ENCODE measurements around the gene LENG1. TPM values are rescaled to one million over a fixed set of nuclear protein-coding genes. Genes with fewer than 3 reads are reported as not detected.

Gene LENG1
- total and polyA plus RNA-seq, 2 donors (not counting 3 experiments of a cell fraction or from before 2014, with no cell fraction given) = 3.0 to 5.0 TPM

GRCh38 chr19:54206831-54207177, 47.3 kb upstream of the LENG1 start:
- Histone ChIP-seq H3K4me3 (replicated peaks in 1 of 3; ENCODE audit: insufficient read depth in 1 of 3, low read depth in 1 of 3, low read length in 3 of 3) (no peak overlapping the region), H3K36me3 (ENCODE audit: control insufficient read depth in 2 of 2, extremely low read depth in 1 of 2, insufficient read depth in 2 of 2, low read length in 2 of 2) (peaks cover 39 to 53% of the 10 kb centered on the region in 2 experiments), H2AFZ (ENCODE audit: low read depth, low read length) (no peak overlapping the region), H3K27ac (ENCODE audit: insufficient read depth, low read depth, low read length) (no peak overlapping the region), H4K20me1 (replicated peaks; ENCODE audit: control insufficient read depth, extremely low read depth, insufficient read depth, low read length) (peaks cover under 1% of the 10 kb centered on the region), H3K9me3 (replicated peaks; ENCODE audit: control insufficient read depth, insufficient read depth, low read length) (no peaks in the 10 kb centered on the region), H3K79me2 (ENCODE audit: control insufficient read depth, insufficient read depth, low read length) (peaks cover 70% of the 10 kb centered on the region), H3K9ac (replicated peaks; ENCODE audit: extremely low read depth, insufficient read depth, low read length) (no peak overlapping the region), H3K9me1 (replicated peaks; ENCODE audit: control insufficient read depth, extremely low read depth, insufficient read depth, low read length) (no peaks in the 10 kb centered on the region), H3K4me2 (ENCODE audit: insufficient read depth, low read length) (no peak overlapping the region), H3K27me3 (ENCODE audit: control insufficient read depth in 2 of 2, insufficient read depth in 2 of 2, low read length in 2 of 2) (no peaks in the 10 kb centered on the region), H3K4me1 (ENCODE audit: control insufficient read depth, extremely low read depth, insufficient read depth, low read length) (peaks cover 54% of the 10 kb centered on the region)
- dilution Hi-C loops (cut with MboI; ENCODE audit: extremely low pct_ligation_motif_present, low sequenced_read_pairs) (no loop called here), intact Hi-C loops (cut with micrococcal nuclease) (no loop called here)
- DNase-seq (ENCODE audit: low read depth, low spot score) (no peak), FAIRE-seq (no peak)
- ChIA-PET CTCF (interaction anchor here (0.6 kb wide), 1 partner anchor 38 kb away, joined by 3 read pairs; no protein-coding TSS in a partner anchor), POLR2A (interaction anchor here (0.8 kb wide), 1 partner anchor 16 kb away, joined by 3 read pairs; the partner anchor contains the start of gene TSEN34)
- TF ChIP-seq MYC (IDR thresholded peaks at IDR 0.05; ENCODE audit: low read depth, low read length) (no peak), JUN (IDR thresholded peaks at IDR 0.05; ENCODE audit: borderline replicate concordance, insufficient read depth, insufficient read length, low read depth) (no peak), FOS (IDR thresholded peaks at IDR 0.05; ENCODE audit: borderline replicate concordance, insufficient read depth, low read length) (no peak), GATA2 (IDR thresholded peaks at IDR 0.05; ENCODE audit: insufficient read depth, insufficient read length, low read depth, low read length) (no peak), POLR2AphosphoS5 (IDR thresholded peaks at IDR 0.05; ENCODE audit: insufficient read depth, low read depth, low read length) (no peak), EZH2 (IDR thresholded peaks at IDR 0.05; ENCODE audit: borderline replicate concordance, low read depth, low read length, severe bottlenecking) (no peak), POLR2A (IDR thresholded peaks at IDR 0.05; ENCODE audit: low read depth, low read length) (no peak)
- TF ChIP-seq, protein P1, sequence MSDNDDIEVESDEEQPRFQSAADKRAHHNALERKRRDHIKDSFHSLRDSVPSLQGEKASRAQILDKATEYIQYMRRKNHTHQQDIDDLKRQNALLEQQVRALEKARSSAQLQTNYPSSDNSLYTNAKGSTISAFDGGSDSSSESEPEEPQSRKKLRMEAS (IDR thresholded peaks at IDR 0.05; ENCODE audit: insufficient read depth, insufficient read length) = no peak
- TF ChIP-seq, protein P2, sequence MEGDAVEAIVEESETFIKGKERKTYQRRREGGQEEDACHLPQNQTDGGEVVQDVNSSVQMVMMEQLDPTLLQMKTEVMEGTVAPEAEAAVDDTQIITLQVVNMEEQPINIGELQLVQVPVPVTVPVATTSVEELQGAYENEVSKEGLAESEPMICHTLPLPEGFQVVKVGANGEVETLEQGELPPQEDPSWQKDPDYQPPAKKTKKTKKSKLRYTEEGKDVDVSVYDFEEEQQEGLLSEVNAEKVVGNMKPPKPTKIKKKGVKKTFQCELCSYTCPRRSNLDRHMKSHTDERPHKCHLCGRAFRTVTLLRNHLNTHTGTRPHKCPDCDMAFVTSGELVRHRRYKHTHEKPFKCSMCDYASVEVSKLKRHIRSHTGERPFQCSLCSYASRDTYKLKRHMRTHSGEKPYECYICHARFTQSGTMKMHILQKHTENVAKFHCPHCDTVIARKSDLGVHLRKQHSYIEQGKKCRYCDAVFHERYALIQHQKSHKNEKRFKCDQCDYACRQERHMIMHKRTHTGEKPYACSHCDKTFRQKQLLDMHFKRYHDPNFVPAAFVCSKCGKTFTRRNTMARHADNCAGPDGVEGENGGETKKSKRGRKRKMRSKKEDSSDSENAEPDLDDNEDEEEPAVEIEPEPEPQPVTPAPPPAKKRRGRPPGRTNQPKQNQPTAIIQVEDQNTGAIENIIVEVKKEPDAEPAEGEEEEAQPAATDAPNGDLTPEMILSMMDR (IDR thresholded peaks at IDR 0.05; ENCODE audit: extremely low read depth in 1 of 2, insufficient read depth in 1 of 2, low read depth in 1 of 2, low read length in 2 of 2) = no peak
- BruUV-seq (replicated peaks) = no TSS peak
